ENCODE results near the gene CYP19A1.

Gene CYP19A1

DNA sequence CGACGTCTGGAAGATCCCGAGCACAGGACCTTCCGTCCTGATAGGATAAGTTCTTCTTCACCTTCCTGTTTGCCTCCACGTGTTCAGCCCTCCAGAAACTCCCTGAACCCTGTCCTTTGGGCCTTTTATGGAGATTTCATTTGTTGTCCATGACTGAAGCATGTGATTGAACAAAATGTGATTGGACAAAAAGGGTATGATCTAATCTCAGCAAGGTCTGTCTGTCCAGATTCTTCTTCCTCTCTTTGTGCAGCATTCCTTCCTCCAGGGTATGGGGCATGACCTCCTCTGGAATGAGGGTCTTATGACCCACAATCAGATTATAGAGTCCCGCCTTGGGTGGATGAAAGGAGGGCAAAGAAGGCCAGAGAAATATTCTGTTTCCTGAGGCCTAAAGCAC, at the start of gene CYP19A1:
TSS of gene CYP19A1 (minus strand) at position 101 of the 400 bp plus-strand sequence. CDS start 95,684 bp downstream, outside the sequence.
- DNase-seq (ENCODE audit: low read depth in 2 of 2) = no peak

DNA sequence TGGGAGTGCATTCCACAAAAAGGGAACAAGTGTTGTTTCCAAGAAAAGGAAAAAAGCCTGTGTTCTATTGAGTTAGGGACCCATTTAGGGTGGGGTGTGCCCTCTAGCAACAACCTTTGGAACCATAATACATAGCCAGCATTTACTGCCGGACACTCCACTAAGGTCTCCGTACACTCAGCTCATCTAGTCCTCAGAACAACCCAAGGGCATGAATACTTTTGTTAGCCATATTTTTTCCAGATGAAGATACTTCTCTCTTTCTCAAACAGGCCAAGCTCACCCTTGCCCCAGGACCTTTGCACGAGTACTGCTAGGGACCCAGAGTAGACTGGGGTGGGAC, 49.3 kb upstream of the CYP19A1 start:
- DNase-seq (ENCODE audit: low read depth in 2 of 2) = no peak

DNA sequence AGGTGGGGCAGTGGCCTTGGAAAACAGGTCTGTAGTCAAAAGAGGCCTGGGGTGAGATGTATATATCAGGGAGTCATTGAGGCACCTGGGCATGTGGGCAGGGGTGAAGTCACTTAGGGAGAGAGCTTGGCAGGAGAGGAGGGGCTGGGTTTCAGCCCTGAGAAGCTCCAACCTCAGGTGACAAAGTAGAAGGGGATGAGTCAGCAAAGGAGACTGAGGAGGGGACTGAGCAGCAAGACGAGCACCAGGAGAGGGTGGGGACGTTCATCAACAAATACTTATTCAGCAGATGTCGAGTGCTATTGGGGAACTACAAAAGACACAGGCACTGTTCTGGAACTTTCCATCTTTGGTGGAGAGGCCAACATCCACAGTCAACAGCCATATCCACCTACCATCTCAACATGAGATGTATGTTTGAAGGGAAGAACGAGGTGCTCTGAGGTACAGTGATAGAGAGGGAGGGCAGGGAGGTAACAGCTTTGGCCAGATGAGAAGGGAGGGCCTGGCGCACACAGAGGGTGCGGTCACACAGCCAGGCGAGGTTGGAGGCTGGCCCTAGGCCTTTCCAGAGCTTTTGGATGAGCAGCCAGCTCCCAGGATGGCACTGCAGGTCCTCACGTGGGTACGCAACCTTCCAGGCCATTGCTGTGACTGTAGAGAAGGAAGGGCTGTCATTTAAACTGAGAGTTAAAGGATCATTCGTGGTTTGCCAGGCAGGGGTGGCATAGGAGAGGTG, 48.7 kb upstream of the CYP19A1 start:
- DNase-seq (ENCODE audit: low read depth in 2 of 2) = no peak

DNA sequence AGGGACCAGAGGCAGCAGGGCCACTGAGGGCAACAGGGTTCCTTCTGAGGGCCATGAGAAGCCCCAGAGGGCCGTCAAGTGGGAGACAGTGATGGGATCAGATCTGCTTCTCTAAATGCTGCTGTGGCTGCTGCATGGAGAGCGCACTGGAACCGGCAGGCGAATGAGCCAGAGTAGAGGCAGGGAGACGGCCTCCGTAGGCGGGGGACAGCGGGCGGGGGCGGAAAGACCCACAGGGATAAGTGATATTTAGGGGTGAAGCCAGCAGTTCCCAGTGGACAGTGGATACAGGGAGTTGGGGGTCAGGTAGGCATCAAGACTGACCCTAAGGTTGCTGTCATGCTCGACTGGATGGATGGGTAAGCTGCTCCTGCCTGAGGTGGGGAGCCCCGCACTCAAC, 48.1 kb upstream of the CYP19A1 start:
- no peak for DNase-seq (ENCODE audit: low read depth in 2 of 2)

DNA sequence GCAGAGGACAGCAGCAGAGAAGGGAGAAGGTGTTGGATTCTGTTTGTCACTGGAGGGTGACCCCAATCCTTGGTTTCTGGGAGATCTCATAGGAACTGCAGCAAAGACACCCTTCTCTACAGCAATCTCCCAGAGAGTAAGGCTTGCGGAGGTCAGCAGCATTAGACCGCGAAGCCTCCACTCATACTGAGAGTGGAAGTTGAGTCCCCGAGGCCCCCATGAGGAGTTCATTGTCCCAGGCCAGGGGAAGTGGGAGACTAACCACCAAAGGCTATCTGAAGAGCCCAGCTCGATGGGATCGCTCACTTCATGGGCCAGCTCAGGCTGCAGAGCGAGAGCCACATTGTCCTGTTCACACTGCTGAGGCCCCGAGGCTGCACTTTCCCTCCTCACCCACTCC, 47.6 kb upstream of the CYP19A1 start:
- no peak for DNase-seq (ENCODE audit: low read depth in 2 of 2)

DNA sequence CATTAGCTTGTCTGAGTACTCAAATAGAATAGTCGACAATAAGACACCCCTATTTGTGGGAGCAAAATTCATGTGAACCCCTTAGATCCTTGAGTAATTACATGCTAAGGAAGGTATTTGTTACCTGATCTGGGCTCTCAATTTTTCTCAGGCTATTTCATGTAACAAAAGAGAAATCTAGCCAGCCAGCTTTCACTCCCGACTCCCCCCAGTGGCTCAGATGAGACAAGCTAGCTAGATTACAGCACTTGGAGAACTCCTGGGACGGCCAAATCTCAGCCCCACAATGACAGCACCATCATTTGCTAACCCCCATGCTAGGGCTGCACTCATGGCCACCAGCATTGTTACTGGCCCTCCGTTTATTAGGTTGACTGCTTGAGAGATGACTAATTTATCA, 44.4 kb upstream of the CYP19A1 start:
- DNase-seq (ENCODE audit: low read depth in 2 of 2) = no peak

DNA sequence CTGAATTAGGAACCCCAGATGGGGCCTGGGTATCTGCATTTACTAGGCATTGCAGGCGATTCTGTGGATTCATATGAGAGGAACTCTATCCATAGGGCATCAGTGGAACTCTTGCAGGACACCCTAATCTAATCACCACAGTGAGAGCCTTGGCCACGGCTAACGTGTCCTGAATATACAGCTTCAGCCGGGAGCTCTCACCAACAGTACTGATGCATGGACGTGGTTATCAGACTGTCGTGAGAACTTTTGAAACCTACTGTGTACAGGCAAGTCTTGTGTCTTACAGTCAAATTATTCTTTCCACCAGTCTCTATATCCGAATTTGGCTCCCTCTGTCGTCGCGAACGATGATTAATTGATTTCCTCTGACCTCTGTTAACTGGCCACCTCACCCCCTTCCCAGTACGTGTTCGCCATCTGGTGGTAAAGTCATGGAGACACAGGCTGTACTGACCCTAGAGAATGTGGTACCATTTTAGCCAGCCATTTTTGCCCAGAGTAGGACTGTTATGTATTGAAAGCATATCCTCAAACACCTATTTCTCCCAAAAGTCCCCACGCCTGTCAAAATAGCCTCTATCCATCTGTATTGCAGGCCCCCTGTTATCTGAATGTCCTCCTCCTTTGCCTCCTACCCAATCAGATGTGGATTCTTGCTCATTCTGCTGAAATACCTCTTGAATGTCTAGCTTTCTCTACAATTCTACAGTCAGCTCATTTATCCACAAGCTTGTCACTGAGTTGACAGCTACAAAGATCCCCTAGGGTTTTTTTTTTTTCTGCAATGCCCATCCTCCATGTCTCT, 42.8 kb upstream of the CYP19A1 start:
- no peak for DNase-seq (ENCODE audit: low read depth in 2 of 2)

DNA sequence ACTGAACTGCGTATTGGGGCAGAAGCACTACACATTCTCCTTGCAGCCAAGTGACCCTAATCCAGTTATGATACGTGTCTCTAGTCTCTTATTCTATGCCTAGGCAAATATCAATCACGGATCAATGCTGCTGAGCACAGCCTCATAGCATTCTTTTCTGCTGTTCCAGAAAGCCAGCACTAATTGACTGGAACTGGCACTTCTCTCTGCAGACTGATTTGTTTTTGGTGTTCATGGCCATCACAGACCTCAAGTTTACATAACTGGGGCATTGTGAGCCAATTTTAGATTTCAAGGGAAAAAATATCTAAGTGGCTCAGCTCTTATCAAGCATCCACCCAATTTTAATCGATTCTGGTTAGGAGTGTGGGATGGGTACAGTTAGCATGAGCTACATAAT, 41.0 kb upstream of the CYP19A1 start:
- DNase-seq (ENCODE audit: low read depth in 2 of 2) = no peak

DNA sequence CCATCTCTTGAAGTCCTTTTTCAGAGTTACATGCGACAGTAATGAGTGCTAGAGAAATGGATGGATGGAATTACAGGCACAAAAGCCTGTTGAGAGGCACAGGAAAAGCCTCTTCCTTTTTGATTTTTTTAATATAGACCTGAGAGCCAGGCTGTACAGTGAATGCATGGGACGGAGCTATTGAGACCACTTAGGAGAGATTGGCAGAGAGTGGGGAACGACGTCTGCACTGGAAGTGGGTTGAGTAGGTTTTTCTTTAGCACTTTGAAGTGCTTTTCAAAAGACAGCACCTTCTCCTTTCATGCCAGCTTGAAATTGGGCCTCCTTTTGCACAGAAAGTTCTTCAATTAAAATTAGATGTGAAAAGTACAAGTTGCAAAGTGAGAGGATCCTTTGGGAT, 40.0 kb upstream of the CYP19A1 start:
- DNase-seq (ENCODE audit: low read depth in 2 of 2) = no peak

DNA sequence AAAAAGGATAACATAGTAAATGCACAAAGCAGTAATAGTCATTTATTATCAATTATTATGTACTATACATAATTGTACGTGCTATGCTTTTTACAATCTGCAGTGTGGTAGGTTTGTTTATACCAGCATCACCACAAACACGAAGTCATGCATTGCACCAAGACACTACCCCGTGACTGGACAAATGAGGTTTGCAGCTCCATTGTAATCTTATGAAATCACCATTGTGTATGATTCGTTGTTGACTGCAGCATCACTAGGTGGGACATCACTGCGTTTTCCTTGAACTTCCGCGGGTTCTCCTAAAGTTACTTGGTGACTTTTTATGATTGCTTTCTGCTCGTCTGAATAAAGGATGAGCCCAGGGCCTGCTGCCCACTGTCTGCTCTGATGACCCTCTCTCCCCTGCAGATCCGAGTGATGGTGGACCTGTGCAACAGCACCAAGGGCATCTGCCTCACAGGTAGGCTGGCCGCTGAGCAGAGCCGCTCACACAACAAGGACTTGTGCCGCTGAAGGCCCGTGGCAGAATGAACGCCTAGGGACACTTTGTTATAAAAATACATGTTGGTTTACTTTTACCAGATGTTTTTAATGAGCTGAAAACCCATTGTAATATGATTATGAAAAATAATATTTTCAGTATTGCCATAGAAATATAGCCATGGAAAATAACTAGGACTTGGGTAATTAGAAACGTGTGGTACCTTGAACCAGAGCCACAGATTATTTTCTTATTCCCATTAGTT, 38.8 kb upstream of the CYP19A1 start:
- DNase-seq (ENCODE audit: low read depth in 2 of 2) = no peak

DNA sequence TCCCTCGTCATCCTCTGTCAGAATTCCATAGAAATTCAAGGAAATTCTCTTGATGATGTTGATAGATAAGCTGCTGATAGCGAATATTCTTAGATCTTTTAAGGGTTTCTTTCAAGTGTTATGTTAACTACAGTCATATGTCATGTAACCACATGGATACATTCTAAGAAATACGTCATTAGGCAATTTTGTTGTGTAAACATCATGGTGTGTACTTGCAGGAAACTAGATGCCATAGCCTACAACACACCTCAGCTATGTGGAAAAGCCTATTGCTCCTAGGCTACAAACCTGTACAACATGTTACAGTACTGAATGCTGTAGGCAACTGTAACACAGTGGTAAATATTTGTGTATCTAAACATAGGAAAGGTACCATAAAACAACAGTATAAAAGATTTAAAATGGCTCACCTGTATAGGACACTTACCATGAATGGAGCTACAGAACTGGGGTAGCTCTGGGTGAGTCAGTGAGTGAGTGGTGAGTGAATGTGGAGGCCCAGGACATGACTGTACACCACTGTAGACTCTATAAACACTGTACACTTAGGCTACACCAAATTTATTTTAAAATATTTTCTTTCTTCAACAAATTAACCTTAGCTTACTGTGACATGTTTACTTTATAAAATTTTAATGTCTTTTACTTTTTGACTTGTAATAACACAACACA, 37.7 kb upstream of the CYP19A1 start:
- no peak for DNase-seq (ENCODE audit: low read depth in 2 of 2)

DNA sequence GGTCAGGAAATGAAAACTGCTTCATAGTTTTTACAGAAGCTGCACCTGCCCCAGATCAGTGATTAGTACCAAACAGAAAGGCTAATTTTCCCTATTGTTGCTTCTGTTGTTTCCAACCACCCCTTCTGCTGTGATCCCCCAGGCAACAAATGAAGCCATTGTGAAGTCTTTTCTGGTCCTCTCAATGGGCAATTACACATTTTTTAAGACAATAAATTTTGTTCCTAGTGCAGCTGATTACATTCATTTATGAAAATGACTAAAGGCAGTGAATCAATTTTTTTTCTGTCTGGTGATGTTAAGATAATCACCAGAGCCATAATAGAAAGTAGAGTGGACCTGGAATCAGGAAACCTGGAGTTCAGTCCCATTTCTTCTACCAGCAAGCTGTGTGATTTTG, 35.7 kb upstream of the CYP19A1 start:
- no peak for DNase-seq (ENCODE audit: low read depth in 2 of 2)

DNA sequence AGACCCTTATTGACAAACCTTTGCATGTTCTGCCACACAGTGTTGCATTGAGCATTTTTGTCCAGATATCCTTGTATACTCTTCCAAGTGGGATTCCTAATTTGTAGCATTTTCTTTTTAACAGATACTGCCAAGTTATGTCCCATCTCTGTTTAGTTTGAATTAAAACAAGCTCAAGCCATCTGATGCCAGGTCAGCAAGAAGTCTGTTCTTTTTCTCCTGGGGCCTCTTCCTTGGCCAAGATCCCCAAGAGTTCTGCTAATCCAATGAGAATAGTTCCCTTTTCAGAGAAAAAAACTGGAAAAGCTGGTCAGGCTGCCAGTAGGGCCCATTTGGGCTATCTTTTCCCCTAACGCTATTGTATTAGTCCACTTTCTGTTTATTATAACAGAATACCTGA, 32.9 kb upstream of the CYP19A1 start:
- no peak for DNase-seq (ENCODE audit: low read depth in 2 of 2)

DNA sequence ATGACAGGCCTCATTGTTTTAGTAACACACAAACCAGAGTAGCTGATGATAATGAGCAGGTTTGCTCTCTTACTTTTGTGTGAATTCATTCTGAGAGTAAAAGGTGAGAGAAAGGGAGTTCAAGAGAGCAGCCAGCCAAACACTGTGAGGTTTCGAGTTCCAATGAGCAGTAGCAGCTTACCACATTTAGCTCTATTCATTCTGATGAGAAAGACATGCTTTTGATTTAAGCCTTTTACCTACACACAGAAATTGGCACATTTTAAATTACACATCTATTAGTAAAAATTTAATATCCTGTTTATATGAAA, 31.0 kb upstream of the CYP19A1 start:
- DNase-seq (ENCODE audit: low read depth in 2 of 2) = no peak

DNA sequence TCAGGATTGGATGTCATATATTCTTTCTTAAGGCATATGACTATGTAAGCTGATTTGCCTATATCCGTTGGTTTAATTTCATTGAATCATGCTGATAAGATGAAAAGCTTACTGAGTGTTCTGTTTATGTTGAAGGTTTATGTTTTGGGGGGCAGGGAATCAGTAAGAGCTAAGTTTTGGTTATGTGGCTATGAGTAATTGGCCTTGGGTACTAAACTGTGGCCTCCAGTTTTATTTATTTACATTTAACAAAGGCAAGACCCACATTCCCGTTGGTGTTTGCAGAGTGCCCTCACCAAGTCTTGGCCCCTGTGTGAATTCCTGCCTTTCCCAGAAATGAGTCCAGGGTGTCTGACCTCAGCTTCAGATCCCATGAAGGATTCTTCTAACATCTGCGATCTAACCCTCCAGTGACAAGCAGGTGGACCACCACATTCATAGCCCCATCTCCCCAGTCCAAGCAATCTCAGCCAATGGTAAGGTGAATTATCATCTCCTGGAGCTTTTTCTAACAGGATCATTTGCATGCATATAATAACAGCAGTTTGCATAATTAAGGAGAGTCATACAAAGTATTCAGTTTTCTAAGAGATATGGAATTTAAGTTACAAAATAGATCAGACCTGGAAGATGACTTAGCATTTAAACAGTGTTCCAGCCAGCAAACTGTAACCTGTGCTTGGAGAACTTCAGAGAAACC, 30.5 kb upstream of the CYP19A1 start:
- no peak for DNase-seq (ENCODE audit: low read depth in 2 of 2)

DNA sequence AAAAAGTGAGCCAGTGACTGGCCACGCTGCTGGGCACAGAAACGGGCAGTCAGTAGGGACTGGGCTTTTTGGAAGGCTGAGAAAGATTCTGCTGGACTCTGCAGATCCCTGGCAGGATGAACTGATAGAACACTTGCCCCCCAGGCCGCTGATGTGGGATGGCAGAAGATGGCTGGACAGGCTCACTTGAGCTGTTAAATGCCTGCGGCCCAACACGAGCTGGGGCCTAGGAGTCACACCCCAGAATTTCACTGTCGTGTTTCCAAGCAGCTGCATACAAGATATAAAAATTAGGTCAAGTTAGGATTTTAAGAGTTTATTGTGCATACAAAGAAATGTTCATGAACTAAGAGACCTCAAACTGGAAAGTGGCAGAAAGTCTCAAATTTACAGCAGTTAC, 29.9 kb upstream of the CYP19A1 start:
- DNase-seq (ENCODE audit: low read depth in 2 of 2) = no peak

DNA sequence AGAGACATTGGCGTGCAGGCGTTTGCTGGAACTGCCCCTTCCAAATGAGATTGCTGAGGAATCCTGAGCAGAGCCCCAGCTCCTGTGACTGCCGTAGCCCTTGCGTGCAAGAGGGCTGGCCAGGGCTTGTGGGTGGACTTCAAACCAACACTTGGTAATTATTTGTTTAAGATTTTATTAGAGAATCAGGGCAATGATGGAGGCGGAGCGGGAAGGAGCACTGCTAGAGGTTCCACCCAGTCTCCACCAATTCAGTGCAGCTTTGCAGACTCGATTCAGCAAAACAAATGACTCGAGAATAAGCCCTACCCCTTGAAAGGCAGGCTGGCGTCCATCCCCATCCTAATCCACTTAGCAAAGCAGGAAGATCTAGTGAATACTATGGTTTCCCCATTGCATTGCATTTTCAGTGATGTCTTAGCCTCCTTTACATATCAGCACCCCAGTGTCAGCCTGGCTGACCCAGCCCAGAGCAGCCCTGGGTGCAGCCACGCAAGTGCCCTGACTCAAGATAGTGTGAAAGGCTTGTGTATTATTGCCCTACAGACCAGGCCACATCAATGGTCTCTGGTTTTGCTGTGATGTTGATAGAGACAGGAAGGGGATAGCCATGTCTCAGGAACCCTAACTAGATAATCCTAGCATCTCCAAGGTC, 29.1 kb upstream of the CYP19A1 start:
- DNase-seq (ENCODE audit: low read depth in 2 of 2) = no peak

DNA sequence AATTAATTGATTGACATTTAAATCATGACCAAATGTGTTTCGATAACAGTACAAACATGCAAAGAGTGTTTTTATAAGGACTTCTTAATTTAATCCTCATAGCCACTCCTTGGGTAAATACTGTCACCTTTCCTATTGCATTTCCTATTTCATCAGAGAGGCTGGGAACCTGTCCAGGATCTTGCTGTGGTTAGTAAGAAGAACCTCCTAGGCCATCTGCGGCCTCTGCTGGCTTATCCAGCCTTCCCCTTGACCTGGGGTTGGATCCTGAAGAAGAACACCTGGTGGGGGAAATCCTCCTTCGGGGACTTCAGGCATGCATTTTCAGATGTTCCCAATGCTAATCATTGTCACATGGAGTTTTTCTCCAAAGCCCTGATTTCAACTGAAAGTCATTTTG, 28.5 kb upstream of the CYP19A1 start:
- no peak for DNase-seq (ENCODE audit: low read depth in 2 of 2)

DNA sequence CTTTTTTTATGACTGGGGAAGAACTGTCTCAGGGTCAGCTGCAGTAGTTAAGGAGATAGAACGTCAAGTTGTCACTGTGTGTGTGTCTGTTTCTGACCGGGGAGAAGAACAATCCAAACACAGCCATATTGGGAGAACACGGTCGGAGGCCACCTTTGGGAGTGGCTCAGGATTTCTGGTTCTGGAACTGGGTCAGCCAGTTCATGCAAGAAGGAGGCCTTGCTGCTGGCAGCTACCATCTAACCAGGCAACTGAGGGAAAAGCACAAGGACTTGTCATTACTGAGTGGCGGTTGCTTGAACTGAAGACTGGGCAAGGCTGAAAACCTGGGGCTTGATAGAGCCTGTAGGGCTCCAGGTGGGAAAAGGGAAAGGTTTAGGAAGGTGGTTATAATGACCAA, 27.7 kb upstream of the CYP19A1 start:
- no peak for DNase-seq (ENCODE audit: low read depth in 2 of 2)

DNA sequence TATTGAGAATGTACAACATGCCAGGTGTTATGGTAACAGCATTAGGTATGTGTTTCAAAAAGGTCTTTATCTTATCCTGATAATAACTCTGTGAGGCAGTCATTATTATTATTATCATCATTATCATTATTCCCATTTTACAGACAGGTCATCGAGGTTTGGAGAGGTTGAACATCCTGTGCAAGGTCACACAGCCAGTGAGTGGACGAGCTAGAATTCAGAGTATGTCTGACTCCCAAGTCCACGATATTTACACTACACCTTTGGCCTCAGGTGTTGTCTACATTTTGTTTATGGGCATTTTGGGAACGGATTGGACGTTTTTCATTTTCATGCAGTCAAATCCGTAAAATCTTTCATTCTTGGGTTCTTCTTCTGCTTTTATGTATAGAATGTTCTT, 27.0 kb upstream of the CYP19A1 start:
- DNase-seq (ENCODE audit: low read depth in 2 of 2) = no peak

DNA sequence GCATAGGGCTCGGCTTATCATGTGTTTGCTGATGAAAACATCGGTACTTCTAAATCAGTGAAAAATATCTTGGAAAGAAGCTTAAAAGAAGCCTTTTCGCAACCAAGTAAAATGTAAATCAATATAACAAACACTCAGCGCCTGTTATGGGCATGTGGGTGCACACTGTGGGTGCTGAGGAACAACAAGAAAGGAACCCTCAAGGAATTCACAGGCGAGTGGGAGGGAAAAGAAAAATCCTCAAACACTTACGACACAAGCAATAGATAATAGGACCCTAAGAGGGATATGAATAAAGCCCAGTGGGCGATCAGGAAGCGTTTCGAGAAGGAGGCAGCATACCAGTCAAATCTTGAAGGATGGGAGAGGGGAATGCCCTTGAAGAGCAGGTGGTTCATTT, 25.0 kb upstream of the CYP19A1 start:
- no peak for DNase-seq (ENCODE audit: low read depth in 2 of 2)

Data from stimulated activated CD8-positive, alpha-beta memory T cell treated with anti-CD3 and anti-CD28 coated beads, Interleukin-7, amount 100 ng/mL, for 1 hour (primary cell).